ENCODE data around the gene DDN.

GRCh38 chr12:48961331-48961730 lies 37.8 kb downstream of the DDN start:
- TF ChIP-seq POLR2AphosphoS5 (IDR thresholded peaks at IDR 0.05; ENCODE audit: low read depth) (no peak), CTCF (IDR thresholded peaks at IDR 0.05; ENCODE audit: insufficient read depth, low read length) (no peak), GABPA (IDR thresholded peaks at IDR 0.05; ENCODE audit: low read depth) (no peak), SPI1 (IDR thresholded peaks at IDR 0.05; ENCODE audit: borderline replicate concordance, low read depth) (no peak)
